Upper lobe of left lung (tissue), 4 donors: ENCODE data around the gene SMARCB1.

Experiments used
- EP300 ChIP-seq, 4 donors: sonication (generic); formaldehyde crosslinking; IDR thresholded peaks; one replicate each; pipeline ENCODE4 v1.5.1; 2017; ENCODE audit warnings: antibody characterized with exemption in 4 of 4, control low read depth in 2 of 4
- POLR2A ChIP-seq, 4 donors: fragments of 450-650 bp; IDR thresholded peaks; one replicate each; pipeline ENCODE4 v1.5.1; 2016 to 2017; ENCODE audit warnings: antibody characterized with exemption in 4 of 4, mild to moderate bottlenecking in 2 of 4
- TF ChIP-seq, protein P1 (sequence below), 6 experiments: fragments of 450-650 bp in 4 of 6; fragments of 200-600 bp in 2 of 6; sonication (generic) in 2 of 6; IDR thresholded peaks; one replicate each; pipeline ENCODE4 v1.5.1; 2016 to 2019; ENCODE audit warnings: antibody characterized with exemption in 6 of 6

GRCh38 chr22:23772315-23772648 lies 14.5 kb upstream of the SMARCB1 start:
- TF ChIP-seq, protein P1, sequence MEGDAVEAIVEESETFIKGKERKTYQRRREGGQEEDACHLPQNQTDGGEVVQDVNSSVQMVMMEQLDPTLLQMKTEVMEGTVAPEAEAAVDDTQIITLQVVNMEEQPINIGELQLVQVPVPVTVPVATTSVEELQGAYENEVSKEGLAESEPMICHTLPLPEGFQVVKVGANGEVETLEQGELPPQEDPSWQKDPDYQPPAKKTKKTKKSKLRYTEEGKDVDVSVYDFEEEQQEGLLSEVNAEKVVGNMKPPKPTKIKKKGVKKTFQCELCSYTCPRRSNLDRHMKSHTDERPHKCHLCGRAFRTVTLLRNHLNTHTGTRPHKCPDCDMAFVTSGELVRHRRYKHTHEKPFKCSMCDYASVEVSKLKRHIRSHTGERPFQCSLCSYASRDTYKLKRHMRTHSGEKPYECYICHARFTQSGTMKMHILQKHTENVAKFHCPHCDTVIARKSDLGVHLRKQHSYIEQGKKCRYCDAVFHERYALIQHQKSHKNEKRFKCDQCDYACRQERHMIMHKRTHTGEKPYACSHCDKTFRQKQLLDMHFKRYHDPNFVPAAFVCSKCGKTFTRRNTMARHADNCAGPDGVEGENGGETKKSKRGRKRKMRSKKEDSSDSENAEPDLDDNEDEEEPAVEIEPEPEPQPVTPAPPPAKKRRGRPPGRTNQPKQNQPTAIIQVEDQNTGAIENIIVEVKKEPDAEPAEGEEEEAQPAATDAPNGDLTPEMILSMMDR (IDR thresholded peaks at IDR 0.05): no peak
- TF ChIP-seq POLR2A (IDR thresholded peaks at IDR 0.05) (no peak), EP300 (IDR thresholded peaks at IDR 0.05) (no peak)
